Right hindlimb (tissue), 1 donor: ENCODE measurements around the gene SREBF1.

Source experiments
- DNase-seq: peaks from one replicate; pipeline ENCODE4 v3.0.0-alpha.2; 2018

The SREBF1 gene

GRCh38 chr17:17792037-17792550 is 44.7 kb downstream of the SREBF1 start:
- DNase-seq, result no peak

- no peak for DNase-seq
Observed at GRCh38 chr17:17790637-17791464, 45.9 kb downstream of the SREBF1 start.

GRCh38 chr17:17789828-17790636 is 46.8 kb downstream of the SREBF1 start:
- DNase-seq, result peak; percentile 49

- no peak for DNase-seq
Observed at GRCh38 chr17:17789410-17789809, 47.4 kb downstream of the SREBF1 start.

DNA sequence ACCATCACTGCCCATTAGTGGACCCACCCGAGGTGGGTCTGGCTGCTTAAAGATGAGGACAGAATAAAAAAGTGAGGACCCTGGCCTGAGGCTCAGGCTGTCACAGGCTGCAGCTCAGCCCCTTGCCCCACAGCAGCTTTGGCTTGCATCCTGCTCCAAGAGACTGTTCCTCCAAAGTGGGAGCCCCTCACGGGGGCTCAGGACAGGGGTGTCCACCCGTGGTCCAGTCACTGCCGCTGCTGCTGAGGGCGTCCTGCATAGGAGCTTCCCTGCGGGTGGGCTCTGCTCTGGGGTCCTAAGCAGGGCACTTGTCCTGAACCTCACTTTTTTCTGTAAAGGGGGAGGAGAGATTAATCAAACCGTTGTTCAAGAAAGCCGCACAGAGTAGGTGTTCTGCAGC is 47.8 kb downstream of the SREBF1 start:
- DNase-seq, result no peak

DNA sequence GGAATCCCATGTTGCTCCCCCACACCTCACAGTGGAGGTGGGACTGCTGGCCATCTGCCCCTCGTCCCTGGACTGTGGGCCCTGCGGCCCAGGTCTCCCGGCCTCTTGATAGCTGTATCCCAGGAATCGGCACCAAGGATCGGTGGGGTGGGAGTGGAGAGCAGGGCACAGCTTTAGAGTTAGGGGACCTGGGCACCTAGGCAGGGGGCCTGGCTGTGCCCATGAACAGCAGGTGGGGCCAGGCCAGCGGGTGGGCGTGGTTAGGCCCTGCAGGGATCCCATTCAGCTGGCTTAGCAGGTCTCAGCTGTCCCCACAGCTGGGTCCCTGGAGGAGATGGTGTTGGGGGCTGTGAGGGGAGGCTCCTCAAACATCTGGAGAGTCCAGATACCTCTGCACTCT is 49.2 kb downstream of the SREBF1 start:
- no peak for DNase-seq

GRCh38 chr17:17786998-17787397 is 49.8 kb downstream of the SREBF1 start:
- DNase-seq, result no peak

GRCh38 chr17:17785407-17785806 is 51.4 kb downstream of the SREBF1 start:
- no peak for DNase-seq

GRCh38 chr17:17784657-17785267 is 52.0 kb downstream of the SREBF1 start:
- DNase-seq, result peak; percentile 49

DNA sequence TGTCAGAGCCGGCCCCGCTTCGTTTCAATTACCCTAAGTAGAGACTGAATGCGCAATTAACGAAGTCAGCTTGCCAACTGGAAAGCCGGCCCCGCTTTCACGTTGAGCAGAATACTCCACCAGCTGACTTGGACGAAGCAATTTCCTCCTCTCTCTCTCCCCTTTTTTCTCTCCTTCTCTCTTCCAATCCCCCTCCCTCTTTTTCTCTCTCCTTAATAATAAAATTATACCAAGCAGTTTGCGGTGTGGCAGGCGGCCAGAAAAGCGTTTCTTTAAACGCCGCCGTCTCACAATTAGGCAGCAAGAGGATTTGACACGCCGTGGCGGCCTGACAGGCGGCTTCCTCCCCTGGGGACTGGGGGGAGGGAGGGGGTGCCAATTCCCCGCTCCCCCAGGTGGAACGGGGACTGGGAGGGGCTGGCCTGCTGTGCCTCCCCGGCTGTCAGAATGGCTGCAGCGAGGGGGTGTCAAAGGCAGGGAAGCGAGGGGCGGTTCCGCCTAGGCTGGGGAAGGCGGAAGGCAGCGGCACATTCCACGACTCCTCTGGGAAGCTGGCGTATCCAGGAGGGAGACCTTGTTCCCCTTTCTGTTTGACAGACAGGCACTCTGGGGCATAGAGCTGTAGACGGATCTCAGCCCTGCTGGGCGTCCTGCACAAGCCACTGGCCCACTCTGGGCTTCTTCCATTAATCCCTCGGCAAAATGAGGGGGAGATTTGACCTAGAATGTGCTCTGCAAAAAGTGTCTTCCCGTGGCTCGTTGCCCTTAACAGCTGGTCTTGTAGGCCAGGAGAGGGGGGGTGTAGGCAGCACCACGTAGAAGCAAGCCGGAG is 52.7 kb downstream of the SREBF1 start:
- peak; percentile 78 for DNase-seq

- peak; percentile 68 for DNase-seq
Observed at GRCh38 chr17:17783116-17783824, 53.5 kb downstream of the SREBF1 start.

DNA sequence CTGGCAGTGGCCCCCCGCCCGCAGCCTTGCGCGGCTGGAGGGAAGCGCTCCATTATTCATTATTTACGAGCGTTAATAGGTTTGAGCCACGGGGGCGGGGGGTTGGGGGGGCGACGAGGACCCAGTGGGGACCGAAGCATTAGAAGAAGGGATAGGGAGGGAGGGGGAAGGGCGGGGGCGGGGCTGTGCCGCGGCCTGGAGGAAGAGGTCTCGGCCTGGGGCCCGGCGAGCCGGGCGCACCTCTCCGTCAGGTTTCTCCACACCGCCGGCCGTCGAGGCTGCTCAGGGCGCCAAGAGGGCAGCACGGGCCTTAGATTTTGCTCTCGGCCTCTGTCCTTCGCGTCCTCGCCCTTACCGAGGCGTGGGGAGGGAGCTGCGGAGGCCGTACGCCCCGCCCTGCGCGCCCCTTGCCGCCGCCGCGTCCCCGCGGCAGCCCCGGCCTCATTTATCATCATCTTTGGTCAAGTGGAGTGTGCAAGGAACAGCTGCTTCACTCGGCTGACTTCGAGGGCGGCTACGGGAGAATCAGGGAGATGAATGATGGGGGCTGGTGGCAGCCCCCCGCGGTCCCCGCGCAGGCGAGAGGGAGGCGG is 54.2 kb downstream of the SREBF1 start:
- peak; percentile 79 for DNase-seq

- peak; percentile 89 for DNase-seq
Observed at GRCh38 chr17:17781591-17782496, 54.9 kb downstream of the SREBF1 start.

GRCh38 chr17:17780922-17781590 is 55.7 kb downstream of the SREBF1 start:
- peak; percentile 78 for DNase-seq

GRCh38 chr17:17779015-17779611 is 57.7 kb downstream of the SREBF1 start:
- no peak for DNase-seq

DNA sequence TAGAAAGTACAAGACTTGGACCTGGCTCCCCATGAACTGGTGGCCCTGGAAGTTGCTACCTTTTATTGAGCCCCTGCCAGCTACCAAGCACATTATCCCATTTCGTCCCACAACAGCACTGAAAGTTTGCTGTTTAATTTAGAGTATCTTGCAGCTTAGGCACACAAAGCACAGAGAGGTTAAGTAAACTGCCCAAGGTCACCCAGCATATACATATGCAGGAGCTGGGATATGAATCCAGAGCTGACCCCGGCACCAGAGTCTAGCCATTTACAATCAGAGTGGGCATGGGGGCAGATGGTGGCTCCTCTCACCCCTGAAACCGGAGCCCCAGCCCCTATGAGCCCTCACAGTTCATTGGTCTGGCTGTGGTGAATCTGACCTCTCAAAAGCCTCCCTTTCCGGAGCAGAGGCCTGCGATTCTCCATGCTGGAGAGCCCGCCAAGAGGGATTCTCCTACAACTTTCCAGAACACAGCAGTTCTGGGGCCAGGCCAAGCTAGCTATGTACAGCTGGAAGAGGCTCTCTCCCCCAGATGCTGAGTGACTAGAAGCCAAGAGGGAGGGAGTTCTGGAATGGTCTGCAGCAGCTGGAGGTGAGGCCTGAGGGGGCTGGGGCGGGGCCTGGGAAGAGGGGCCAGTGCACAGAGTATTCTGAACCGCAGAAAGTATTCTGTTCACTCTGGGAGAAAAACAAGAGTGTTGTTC is 58.3 kb downstream of the SREBF1 start:
- peak; percentile 97 for DNase-seq

- DNase-seq, result no peak
Observed at GRCh38 chr17:17776889-17777288, 59.9 kb downstream of the SREBF1 start.
